ENCODE data around the gene PDE6D. TPM values are rescaled to one million over a fixed set of nuclear protein-coding genes. Genes with fewer than 3 reads are reported as not detected.
A peak's percentile ranks its signal among the peaks of the same experiment; 100 is the strongest.

PDE6D gene
- total and polyA plus RNA-seq, 2 of the 13 experiments (the other 11 are each of a cell fraction or from before 2014, with no cell fraction given) = 14.1 to 23.2 TPM

- TF ChIP-seq NAIF1 (CRISPR knock-in tag; IDR thresholded peaks at IDR 0.05; ENCODE audit: borderline replicate concordance) = peak; percentile 94; the same call in 1 of the 2 replicates
- TF ChIP-seq ZSCAN12 (CRISPR knock-in tag; IDR thresholded peaks at IDR 0.05) = peak; percentile 100
- TF ChIP-seq, protein P1, sequence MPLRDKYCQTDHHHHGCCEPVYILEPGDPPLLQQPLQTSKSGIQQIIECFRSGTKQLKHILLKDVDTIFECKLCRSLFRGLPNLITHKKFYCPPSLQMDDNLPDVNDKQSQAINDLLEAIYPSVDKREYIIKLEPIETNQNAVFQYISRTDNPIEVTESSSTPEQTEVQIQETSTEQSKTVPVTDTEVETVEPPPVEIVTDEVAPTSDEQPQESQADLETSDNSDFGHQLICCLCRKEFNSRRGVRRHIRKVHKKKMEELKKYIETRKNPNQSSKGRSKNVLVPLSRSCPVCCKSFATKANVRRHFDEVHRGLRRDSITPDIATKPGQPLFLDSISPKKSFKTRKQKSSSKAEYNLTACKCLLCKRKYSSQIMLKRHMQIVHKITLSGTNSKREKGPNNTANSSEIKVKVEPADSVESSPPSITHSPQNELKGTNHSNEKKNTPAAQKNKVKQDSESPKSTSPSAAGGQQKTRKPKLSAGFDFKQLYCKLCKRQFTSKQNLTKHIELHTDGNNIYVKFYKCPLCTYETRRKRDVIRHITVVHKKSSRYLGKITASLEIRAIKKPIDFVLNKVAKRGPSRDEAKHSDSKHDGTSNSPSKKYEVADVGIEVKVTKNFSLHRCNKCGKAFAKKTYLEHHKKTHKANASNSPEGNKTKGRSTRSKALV (CRISPR knock-in tag; IDR thresholded peaks at IDR 0.05) = peak; percentile 98
- peak; percentile 100 for TF ChIP-seq PRMT3 (CRISPR knock-in tag; IDR thresholded peaks at IDR 0.05; ENCODE audit: borderline replicate concordance, low read depth)
- TF ChIP-seq, protein P2, sequence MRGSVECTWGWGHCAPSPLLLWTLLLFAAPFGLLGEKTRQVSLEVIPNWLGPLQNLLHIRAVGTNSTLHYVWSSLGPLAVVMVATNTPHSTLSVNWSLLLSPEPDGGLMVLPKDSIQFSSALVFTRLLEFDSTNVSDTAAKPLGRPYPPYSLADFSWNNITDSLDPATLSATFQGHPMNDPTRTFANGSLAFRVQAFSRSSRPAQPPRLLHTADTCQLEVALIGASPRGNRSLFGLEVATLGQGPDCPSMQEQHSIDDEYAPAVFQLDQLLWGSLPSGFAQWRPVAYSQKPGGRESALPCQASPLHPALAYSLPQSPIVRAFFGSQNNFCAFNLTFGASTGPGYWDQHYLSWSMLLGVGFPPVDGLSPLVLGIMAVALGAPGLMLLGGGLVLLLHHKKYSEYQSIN (CRISPR knock-in tag; IDR thresholded peaks at IDR 0.05; ENCODE audit: borderline replicate concordance) = peak; percentile 95; the same call in 1 of the 2 replicates
- peak; percentile 90; the same call in 1 of the 2 replicates for TF ChIP-seq FOXO1 (CRISPR knock-in tag; IDR thresholded peaks at IDR 0.05)
- peak; percentile 99 for TF ChIP-seq ZFYVE20 (CRISPR knock-in tag; IDR thresholded peaks at IDR 0.05; ENCODE audit: borderline replicate concordance, low read depth)
- peak; percentile 93 for TF ChIP-seq ZNF713 (CRISPR knock-in tag; IDR thresholded peaks at IDR 0.05)
- peak; percentile 99; the same call in 1 of the 2 replicates for TF ChIP-seq ZNF337 (CRISPR knock-in tag; IDR thresholded peaks at IDR 0.05; ENCODE audit: borderline replicate concordance, low read depth)
- no peak; the same call in 1 of the 2 replicates for TF ChIP-seq ZNF382 (CRISPR knock-in tag; IDR thresholded peaks at IDR 0.05; ENCODE audit: borderline replicate concordance)
- peak; percentile 100 for TF ChIP-seq ARNT2 (CRISPR knock-in tag; IDR thresholded peaks at IDR 0.05; ENCODE audit: low read depth)
- TF ChIP-seq GABPB1 (CRISPR knock-in tag; IDR thresholded peaks at IDR 0.05) = peak; percentile 76
- no peak for TF ChIP-seq ZNF644 (CRISPR knock-in tag; IDR thresholded peaks at IDR 0.05; ENCODE audit: low read depth)
- no peak for TF ChIP-seq HMGA1 (CRISPR knock-in tag; conservative IDR thresholded peaks at IDR 0.05)
- no peak for TF ChIP-seq KDM6A (CRISPR knock-in tag; IDR thresholded peaks at IDR 0.05; ENCODE audit: low read depth)
- peak; percentile 90 for TF ChIP-seq AHR (CRISPR knock-in tag; IDR thresholded peaks at IDR 0.05)
- TF ChIP-seq, protein P3, sequence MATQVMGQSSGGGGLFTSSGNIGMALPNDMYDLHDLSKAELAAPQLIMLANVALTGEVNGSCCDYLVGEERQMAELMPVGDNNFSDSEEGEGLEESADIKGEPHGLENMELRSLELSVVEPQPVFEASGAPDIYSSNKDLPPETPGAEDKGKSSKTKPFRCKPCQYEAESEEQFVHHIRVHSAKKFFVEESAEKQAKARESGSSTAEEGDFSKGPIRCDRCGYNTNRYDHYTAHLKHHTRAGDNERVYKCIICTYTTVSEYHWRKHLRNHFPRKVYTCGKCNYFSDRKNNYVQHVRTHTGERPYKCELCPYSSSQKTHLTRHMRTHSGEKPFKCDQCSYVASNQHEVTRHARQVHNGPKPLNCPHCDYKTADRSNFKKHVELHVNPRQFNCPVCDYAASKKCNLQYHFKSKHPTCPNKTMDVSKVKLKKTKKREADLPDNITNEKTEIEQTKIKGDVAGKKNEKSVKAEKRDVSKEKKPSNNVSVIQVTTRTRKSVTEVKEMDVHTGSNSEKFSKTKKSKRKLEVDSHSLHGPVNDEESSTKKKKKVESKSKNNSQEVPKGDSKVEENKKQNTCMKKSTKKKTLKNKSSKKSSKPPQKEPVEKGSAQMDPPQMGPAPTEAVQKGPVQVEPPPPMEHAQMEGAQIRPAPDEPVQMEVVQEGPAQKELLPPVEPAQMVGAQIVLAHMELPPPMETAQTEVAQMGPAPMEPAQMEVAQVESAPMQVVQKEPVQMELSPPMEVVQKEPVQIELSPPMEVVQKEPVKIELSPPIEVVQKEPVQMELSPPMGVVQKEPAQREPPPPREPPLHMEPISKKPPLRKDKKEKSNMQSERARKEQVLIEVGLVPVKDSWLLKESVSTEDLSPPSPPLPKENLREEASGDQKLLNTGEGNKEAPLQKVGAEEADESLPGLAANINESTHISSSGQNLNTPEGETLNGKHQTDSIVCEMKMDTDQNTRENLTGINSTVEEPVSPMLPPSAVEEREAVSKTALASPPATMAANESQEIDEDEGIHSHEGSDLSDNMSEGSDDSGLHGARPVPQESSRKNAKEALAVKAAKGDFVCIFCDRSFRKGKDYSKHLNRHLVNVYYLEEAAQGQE (IDR thresholded peaks at IDR 0.05; ENCODE audit: borderline replicate concordance in 1 of 2, low read depth in 1 of 2, low read length in 2 of 2) = no peak
- TF ChIP-seq, protein P4, sequence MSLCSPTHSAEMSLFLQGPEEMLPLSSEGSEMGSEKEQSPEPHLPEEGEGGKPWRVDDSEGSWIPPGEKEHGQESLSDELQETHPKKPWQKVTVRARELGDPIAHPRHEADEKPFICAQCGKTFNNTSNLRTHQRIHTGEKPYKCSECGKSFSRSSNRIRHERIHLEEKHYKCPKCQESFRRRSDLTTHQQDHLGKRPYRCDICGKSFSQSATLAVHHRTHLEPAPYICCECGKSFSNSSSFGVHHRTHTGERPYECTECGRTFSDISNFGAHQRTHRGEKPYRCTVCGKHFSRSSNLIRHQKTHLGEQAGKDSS (CRISPR knock-in tag; IDR thresholded peaks at IDR 0.05; ENCODE audit: borderline replicate concordance, low read depth) = peak; percentile 99
- TF ChIP-seq CBX1 (IDR thresholded peaks at IDR 0.05; ENCODE audit: low read depth) = no peak
Measured at GRCh38 chr2:231709981-231710798, 70.9 kb downstream of the PDE6D start (continued).
